NCI-H1694 treated with DMSO at 0.1 percent for 48 hours (cell line): Measurements from ENCODE around the gene ANKS4B.
"Not testable (repeated sequence)": the region's sequence is repeated elsewhere in the genome, so short reads cannot be mapped to it uniquely, and the experiment has no call there.

Source experiments
- DNase-seq: peaks from one replicate; lab custom pipeline; 2025; lab: John Stamatoyannopoulos, UW

ANKS4B gene

DNA sequence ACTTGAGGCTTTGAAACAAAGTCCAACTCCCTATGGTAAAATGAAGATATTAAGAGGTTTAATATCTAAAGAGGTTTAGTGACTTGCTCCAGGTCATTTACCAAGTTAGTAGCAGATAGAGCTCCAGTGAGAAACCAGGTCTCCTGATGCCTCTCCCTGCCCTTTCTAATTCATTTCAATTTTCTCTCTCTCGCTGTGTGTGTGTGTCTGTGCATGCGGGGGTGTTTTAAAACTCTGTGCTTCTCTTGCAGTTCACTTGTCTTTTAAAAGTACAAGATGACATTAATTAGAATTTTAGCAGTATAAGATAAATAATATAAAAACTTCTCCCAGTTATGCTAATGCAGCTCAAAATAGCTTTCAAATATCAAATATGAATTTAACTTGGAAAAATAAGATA, 13.9 kb upstream of the ANKS4B start:
- no peak for DNase-seq

DNA sequence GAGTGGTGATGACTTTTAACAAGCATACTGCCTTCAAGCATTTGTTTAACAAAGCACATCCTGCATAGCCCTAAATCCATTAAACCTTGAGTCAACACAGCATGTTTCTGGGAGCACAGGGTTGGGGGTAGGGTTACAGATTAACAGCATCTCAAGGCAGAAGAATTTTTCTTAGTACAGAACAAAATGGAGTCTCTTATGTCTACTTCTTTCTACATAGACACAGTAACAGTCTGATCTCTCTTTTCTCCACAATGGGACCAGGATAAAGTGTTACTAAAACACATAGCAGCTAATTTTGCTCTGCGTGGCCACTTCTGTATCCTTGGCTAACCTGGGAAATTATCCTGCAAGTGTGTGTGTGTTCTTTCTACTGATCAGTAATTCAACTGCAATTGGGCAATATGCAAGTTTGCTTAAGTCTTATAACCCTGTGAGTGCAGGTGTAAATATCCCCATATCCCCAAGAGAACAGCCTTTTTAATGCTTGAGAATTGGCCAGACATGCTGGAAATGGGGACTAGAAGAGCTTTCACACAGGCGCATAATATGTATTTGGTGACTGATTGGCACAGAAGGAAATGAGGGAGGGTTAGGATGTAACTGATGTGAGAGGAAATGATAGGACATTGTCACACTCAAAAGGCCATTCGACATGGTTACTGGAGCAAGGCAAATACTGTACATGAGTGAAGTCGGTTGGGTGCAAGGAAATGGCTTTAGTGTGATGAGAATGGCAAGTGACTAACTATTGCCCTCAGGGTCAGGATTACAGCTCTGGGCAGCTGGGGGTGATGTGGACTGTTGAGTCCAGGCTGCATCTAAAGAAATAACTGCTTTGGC, 10.8 kb upstream of the ANKS4B start:
- DNase-seq: no peak

DNA sequence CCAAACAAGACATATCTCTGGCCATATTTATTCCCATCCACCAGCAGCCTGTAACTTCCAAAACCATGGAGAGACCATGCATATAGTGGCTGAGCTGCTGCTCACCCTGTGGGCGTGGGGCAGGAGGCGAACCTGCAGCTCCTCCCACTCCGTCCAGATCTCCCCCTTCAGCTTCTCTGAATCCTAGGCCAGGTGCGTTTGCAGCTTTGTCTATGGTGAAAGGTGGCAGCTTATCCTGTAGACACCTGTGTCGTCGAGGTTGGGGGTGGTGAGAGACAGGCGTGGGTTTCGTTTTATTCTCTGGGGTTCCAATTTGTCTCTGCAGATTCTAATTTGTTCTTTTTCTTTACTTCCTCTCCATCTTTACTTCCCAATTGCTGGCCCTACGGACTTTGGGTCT, 9.7 kb upstream of the ANKS4B start:
- no peak for DNase-seq

DNA sequence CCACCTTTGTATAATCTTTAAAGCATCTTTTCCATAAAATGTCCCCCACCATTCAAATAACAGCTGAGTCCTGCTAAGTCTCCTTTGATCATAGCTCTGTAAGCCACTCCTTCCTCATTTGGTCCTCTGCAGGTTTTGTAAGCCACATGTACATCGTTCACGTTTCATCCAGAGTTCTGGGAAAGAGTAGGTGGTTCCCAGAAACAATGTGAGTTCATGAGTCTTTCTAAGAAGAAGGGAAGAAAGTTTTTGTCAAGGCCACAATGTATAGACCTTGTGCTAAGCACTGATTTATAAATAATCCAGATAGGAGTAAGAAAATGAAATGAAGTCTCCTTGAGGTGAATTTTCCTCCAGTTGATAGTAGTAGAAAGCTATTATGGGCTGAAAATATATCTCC, 8.7 kb upstream of the ANKS4B start:
- DNase-seq: no peak

DNA sequence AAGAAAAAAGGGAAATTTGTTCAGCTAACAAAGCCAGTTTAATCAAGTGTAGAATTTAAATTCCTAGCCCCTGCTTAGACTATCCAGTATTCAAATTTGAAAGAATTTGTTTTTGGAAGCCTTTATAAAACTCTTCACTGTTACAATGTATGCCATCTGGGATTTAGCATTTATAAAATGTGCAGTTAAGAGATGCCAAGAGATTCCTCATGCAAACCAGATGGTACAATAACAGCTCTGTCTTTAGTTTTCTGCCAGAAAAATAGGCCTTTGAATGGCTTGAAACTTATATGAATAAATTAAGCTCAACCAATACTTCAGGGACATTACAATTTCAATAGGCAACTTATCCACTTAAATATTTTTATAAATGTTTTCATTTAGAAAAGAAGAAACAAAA, 6.8 kb upstream of the ANKS4B start:
- peak; percentile 13 for DNase-seq

DNA sequence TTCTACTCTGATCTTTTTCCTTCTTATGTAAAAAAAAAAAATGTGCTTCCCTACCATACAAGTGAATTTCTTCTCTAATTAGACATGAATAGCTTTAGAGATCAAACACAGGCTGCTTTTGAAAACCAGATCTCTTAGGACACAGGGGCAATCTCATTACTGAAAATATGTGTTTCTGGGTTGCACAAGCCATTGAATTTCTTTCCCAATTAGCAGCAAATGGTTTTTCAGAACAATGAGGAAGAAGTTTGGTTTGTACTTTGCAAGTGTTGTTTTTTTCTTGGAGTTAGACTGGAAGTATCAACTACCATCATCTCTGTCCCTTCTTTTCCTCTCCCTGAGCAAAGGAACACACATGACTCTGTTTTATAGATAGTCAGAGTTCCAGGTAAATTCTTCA, 5.6 kb upstream of the ANKS4B start:
- DNase-seq: no peak

DNA sequence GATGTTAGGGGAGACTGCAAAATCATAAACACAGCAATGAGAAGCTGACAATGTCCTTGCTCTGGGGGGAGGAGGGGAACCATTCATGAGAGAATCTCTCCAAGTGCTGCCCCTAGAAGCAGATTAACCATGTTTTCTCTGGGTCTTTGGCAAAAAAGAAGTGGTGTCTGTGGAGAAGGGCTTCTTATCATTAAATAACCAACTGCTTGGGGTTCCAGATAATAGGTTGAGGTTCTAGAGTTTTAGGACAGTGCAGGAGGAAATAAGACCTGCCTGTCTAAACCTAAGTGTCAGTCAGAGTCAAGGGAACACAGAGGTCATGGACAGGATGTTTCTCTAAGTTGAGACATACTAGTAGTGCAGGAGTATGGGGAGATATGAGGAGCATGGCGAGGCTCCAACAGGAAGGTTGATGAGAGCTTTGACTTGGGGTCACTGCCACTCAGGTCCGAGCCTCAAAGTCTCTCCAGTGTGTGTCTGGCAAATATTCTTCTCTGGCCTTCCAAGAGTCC, 5.1 kb upstream of the ANKS4B start:
- no peak for DNase-seq

DNA sequence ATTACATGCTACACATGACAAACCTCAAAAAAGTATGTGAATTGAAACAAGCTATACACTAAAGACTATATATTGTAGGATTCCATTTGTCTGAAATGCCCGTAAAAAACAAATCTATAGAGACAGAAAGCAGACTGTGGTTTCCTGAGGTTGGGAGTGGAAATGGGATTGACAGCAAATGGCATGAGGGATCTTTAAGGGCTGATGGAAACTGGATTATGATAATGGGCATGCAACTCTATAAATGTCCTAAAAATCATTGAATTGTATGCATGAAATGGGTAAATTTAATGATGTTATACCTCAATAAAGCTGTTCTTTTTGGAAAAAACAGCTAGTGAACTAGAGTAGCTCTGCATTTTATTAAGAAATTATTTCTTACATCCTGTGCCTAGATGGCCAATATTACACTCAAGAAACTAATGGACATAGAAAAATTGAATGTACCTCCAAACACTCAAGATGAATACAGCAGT, 416 bp upstream of the ANKS4B start:
- no peak for DNase-seq

DNA sequence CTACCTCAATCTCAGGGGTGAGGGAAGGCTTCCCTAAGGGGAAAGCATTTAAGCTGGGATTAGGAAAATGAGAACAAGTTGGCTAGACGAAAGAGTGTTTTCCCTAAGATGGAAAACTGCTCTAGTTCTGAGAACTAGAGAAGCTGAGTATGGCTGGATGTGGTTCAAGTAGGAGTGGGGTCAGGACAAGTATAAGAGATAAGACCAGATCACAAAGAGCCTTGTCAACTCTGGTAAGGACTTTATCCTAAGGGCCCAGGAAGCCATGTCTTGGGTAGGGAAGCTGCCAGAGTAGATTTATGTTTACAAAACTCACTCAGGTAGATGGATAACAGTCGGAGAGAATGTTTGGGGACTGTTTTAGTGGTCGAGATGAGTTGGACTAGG, 1.7 kb downstream of the ANKS4B start:
- DNase-seq: no peak

DNA sequence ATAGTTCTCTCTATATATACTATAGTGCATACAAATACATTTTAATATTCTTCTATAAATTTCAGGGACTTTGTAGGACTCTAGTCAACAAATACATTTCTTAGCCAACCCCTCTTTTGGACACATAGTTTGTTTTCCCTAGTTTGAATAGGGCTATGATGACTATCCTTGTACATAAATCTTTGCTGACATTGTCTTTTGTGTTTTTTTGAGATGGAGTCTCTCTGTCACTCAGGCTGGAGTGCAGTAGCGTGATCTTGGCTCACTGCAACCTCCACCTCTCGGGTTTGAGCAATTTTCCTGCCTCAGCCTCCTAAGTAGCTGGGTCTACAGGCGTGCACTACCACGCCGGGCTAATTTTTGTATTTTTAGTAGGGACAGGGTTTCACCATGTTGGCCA, 3.3 kb downstream of the ANKS4B start:
- DNase-seq: no peak

DNA sequence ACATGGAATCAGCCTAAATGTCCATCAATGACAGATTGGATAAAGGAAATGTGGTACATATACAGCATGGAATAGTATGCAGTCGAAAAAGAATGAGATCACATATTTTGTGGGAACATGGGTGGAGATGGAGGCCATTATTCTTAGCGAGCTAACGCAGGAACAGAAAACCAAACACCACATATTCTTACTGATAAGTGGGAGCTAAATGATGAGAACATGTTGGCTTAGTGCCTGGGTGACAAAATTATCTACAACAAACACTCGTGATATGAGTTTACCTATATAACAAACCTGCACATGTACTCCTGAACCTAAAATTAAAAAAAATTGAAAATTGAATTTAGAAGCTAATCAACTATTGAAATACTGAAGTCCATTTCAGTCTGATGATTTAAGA, 6.1 kb downstream of the ANKS4B start:
- DNase-seq: no peak

DNA sequence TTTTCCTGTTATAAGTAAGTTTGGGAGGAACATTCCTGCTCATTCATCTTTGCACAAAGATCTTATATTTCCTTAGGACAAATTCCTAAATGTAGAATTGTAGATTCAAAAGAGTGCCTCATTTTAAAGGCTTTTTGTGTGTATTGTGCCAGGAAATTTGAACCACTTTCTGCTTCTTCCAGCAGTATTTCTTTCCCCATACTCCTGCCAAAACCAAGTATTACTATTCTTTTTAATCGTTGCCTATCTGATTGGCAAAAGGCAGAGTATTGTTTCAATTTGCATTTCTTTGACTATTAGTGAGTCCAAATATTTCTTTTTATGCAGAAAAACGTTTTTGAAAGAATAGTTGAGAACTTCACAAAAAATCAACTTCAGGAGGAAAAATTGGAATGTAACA, 9.3 kb downstream of the ANKS4B start:
- DNase-seq: no peak

DNA sequence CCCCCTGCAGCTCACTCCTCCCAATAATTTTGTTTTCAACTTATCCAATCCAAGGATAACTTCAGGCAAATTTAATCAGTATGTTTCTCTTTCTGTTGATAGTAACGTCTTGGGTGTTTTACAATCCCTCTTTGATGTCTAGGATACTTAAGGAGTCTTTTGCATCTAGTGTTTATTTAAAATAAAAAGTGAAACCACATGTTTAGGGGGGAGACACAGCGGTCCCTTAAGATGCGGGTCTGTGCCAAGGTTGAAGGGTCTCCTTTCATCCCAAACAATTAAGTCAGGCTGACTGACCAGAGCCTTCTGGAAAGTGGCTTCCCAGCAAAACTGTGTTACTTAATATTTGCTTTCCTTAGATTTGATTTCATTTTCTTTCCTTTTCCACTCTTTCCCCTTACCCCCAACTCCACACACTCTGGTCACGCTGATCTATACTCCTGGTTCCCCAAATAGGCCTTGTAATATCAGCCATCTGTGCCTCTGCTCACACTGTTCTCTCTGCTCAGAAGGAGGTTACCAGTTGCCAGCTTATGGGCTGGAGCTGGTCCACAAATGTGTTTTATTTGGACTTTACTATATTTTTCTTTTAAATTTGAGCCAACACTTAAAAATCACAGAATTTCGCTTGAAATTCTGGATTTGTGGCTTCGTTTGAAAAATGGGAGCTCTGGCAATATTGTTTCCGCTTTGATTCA, 11.2 kb downstream of the ANKS4B start:
- no peak for DNase-seq

DNA sequence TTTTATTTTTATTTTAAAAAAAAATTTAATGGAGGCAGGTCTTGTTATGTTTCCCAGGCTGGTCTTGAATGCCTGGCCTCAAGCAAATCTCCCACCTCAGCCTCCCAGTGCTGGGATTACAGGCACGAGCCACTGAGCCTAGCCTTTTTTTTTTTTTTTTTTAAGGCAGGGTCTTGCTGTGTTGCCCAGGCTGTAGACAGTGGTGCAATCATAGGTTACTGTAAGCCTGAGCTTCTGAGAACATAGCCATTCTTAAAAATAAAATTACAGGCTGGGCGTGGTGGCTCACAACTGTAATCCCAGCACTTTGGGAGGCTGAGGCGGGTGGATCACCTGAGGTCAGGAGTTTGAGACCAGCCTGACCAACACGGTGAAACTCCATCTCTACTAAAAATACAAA, 14.7 kb downstream of the ANKS4B start:
- DNase-seq: not testable (repeated sequence)

DNA sequence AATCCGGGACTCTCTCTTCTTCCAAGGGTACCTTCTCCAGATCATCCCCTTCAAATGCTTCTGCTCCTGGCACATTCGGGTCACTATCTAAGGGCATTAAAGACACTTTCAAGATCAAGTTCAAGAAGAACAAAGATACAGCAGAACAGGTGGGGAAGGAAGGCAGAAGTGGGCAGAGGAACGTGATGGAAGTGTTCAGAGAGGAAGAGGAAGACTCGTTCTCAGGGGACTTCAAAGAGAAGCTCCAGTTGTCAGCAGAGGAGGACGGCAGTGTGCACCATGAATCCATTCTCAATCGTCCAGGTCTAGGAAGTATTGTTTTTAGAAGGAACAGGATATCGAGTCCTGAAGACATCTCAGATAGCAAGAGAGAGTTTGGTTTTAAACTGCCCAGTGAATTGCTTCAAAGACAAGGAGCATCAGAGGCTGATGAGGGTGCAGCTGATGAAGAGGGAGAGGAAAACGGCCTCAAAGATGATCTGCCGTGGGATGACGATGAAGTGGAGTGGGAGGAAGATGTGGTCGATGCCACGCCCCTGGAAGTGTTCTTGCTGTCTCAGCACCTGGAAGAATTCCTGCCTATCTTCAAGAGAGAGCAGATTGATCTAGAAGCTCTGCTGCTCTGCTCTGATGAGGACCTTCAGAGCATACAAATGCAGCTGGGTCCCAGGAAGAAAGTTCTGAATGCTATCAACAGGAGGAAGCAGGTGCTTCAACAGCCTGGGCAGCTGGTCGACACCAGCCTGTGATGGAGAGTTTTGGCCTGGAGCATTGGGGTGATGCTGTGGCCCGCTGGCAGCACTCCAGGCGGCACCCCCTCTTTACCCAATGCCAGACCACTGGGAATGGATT, 16.8 kb downstream of the ANKS4B start:
- no peak for DNase-seq

DNA sequence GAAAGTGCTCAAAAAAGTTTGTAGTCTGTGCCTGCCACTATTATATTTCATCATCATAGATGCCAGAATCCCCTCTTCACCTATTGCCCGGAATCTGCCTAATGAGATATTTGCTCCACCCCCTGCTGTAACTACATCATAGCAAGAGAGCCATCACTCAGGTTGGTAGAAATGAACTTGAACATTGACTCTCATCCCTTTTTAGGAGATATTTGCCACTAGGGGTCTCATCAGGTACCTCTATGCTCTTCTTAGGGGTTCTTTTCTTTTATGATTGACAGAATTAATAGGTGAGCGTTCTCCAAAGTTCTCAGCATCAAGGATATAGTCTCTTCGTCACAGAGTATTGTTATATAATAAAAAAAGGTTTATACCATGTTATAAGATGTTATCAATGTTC, 20.0 kb downstream of the ANKS4B start:
- no peak for DNase-seq

DNA sequence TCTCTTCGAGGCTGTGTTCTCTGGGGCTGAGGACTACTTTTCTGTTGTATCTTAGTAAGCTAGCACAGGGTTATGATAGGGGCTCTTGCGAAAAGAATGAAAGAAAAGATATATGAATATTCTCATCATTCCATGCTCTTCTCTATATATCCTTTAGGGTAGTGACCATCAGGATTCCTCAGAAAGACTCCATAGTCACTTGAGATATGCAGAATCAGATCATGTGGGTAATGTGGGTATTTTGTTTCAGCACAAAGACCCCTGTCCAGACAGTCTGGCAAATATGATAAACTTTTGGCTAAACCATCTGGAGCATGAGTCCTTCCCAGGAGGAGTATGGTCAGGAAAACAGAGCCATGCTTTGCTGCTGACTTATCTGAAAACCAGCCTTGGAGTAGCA, 23.1 kb downstream of the ANKS4B start:
- no peak for DNase-seq

DNA sequence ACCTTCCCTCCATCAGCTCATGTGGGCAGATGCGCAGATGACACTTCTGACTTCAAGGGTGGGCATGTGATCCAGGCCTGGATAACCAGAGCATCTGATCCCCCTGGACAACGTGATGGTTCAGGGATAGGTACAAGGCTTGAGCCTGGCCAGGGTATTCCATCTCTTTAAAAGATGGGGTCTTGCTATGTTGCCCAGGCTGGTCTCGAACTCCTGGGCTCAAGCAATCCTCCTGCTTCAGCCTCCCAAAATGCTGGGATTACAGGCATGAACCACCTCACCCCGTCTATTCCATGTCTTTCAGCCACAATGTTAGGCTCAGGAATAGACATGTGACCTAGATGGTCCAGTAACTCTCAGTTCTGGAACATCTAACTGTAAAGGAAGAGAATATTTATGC, 23.8 kb downstream of the ANKS4B start:
- no peak for DNase-seq

DNA sequence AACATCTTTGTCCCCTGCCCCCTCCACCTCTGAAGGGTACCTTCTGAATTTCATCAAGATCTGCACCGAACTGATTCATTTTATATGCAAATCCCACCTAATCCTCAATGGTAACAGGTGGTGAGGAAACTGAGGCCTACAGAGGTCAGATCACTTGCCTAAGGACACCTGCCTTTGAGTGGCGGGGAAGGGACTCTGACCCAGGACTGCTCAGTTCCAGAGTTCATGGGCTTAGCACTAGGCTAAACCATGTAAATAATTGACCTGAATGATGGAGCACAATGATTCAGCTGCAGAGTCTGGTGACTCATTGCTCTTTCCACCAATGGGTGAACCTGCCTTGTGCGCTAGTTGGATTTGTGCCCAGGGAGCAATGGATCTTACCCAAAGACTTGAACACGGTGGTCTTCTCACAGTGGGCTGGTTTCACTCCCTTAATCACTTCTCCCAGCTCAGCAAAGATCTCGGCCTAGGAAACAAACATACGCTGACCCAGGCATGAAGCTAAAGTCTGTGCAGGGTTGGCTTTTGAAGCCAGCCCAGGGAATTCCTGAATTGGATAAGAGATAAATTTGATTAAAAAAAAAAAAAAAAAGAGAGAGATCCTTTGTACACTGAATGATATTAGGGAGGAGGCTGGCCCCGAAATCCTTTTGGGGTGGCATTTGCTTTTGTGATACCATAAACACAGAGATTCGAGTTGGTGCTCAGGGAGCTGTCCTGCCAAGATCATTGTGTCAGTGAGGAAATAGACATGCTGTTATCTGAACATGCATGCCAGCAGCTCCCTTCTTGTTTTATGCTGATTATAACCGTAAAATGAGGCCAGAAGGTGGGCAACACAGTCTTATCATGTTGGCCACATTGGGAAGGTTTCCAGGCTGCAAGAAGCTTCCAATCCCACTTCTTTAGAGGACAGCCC, 27.6 kb downstream of the ANKS4B start:
- DNase-seq: no peak

DNA sequence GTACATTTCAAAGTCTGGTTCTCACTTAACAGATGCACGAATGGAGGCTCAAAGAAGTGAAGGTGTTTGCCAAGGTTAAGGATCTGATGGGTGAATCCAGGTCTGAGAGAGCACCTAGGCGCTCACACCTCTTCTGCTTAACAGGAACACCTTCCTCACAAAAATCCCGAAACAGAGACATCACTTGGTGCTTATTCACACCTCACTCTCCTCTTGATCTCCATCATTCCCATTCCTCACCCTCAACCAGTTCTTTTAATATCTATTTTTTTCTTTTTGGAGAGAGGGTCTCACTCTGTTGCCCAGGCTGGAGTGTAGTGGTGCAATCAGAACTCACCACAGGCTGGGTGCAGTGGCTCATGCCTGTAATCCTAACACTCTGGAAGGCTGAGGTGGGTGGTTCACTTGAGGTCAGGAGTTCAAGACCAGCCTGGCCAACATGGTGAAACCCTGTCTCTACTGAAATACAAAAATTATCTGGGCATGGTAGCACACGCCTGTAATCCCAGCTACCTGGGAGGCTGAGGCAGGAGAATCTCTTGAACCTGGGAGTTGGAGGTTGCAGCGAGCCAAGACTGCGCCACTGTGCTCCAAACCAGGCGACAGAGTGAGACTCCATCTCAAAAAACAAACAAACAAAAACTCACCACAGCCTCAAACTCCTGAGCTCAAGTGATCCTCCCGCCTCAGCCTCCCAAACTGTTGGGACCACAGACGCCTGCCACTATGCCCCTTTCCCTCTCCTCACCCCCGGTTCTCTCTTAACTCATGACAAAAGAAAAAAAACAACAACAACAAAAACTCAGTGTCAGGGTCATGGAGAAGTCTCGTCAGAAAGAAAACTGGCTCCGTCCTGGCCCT, 29.5 kb downstream of the ANKS4B start:
- DNase-seq: no peak
